ENCODE data around the gene C5orf24.

Gene C5orf24

DNA sequence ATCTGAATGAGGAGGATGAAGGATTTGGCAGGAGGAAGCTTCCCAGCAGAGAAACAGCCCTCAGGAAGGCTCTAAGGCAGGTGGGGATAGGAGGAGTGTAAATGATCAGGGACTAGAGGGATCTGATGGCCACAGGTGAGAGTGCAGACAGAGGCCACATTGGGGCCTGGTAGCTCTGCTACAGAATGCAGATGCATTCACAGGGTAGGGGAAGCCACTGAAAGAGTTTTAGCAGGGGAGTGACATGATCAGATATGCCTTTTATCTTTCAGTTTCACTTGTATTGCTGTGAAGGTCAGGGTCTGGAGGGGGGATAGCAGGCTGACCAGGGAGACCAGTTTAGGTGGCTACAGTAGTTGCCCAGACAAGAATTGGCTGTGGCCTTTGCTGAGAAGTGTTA is 31.4 kb downstream of the C5orf24 start:
- Histone ChIP-seq H3K36me3 (ENCODE audit: control insufficient read depth in 2 of 2, insufficient read depth in 1 of 2, low read length in 2 of 2) (peaks cover 0 to 13% of the 10 kb centered on the region in 2 experiments; a peak in 1 of 3 replicates), H3K27ac (ENCODE audit: extremely low read depth, low read depth, low read length) (no peak overlapping the region), H3K4me3 (ENCODE audit: low read depth, low read length) (no peak overlapping the region), H3K9me3 (ENCODE audit: control insufficient read depth, insufficient read depth, low read depth, low read length) (no peaks in the 10 kb centered on the region), H3K4me1 (ENCODE audit: control insufficient read depth, insufficient read depth, low read length) (no peaks in the 10 kb centered on the region; the same call in 1 of the 2 replicates)
- ChIA-PET POLR2A (no interaction called here), CTCF (interaction anchor here (1.2 kb wide), 1 partner anchor 27 kb away, joined by 4 read pairs; the partner anchor contains the start of gene PCBD2)
- TF ChIP-seq, protein P1, sequence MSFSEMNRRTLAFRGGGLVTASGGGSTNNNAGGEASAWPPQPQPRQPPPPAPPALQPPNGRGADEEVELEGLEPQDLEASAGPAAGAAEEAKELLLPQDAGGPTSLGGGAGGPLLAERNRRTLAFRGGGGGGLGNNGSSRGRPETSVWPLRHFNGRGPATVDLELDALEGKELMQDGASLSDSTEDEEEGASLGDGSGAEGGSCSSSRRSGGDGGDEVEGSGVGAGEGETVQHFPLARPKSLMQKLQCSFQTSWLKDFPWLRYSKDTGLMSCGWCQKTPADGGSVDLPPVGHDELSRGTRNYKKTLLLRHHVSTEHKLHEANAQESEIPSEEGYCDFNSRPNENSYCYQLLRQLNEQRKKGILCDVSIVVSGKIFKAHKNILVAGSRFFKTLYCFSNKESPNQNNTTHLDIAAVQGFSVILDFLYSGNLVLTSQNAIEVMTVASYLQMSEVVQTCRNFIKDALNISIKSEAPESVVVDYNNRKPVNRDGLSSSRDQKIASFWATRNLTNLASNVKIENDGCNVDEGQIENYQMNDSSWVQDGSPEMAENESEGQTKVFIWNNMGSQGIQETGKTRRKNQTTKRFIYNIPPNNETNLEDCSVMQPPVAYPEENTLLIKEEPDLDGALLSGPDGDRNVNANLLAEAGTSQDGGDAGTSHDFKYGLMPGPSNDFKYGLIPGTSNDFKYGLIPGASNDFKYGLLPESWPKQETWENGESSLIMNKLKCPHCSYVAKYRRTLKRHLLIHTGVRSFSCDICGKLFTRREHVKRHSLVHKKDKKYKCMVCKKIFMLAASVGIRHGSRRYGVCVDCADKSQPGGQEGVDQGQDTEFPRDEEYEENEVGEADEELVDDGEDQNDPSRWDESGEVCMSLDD (tag by site-specific recombination; IDR thresholded peaks at IDR 0.05): no peak
- TF ChIP-seq ZNF707 (tag by site-specific recombination; IDR thresholded peaks at IDR 0.05) (no peak), SCRT1 (tag by site-specific recombination; IDR thresholded peaks at IDR 0.05; ENCODE audit: borderline replicate concordance) (0 out of 2 replicates have a peak, but pooled peaks have one; percentile 64), ZNF544 (tag by site-specific recombination; IDR thresholded peaks at IDR 0.05) (0 out of 2 replicates have a peak, but pooled peaks have one; percentile 8), ZNF140 (tag by site-specific recombination; IDR thresholded peaks at IDR 0.05) (no peak)
- TF ChIP-seq, protein P2, sequence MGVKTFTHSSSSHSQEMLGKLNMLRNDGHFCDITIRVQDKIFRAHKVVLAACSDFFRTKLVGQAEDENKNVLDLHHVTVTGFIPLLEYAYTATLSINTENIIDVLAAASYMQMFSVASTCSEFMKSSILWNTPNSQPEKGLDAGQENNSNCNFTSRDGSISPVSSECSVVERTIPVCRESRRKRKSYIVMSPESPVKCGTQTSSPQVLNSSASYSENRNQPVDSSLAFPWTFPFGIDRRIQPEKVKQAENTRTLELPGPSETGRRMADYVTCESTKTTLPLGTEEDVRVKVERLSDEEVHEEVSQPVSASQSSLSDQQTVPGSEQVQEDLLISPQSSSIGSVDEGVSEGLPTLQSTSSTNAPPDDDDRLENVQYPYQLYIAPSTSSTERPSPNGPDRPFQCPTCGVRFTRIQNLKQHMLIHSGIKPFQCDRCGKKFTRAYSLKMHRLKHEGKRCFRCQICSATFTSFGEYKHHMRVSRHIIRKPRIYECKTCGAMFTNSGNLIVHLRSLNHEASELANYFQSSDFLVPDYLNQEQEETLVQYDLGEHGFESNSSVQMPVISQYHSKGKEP (tag by site-specific recombination; IDR thresholded peaks at IDR 0.05): no peak

DNA sequence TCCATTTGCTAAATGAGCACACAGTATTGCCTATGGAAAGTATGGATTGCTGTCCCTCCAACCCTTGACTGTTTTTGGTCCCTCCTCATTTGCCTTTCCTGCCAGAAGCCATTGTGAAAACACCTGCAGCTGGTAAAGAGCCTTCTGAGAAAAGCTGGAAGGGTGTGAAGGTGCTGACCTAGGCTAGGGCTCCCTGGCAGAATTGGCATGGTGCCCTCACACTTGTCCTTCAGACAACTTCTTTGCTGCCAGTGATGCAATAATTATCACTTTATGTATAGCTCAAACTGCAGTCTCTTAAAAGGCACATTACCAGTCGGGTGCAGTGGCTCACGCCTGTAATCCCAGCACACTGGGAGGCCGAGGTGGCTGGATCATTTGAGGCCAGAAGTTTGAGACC is 32.6 kb downstream of the C5orf24 start:
- CTCF ChIA-PET: interaction anchor here (0.6 to 1.7 kb wide), 3 partner anchors 26 to 338 kb away, joined by 3 to 4 read pairs (median 4); no protein-coding TSS in a partner anchor

More for the DNA sequence above, 32.6 kb downstream of the C5orf24 start:
- peaks cover 0 to 13% of the 10 kb centered on the region in 2 experiments; a peak in 1 of 3 replicates for H3K36me3 ChIP-seq (ENCODE audit: control insufficient read depth in 2 of 2, insufficient read depth in 1 of 2, low read length in 2 of 2)
- TF ChIP-seq, protein P3, sequence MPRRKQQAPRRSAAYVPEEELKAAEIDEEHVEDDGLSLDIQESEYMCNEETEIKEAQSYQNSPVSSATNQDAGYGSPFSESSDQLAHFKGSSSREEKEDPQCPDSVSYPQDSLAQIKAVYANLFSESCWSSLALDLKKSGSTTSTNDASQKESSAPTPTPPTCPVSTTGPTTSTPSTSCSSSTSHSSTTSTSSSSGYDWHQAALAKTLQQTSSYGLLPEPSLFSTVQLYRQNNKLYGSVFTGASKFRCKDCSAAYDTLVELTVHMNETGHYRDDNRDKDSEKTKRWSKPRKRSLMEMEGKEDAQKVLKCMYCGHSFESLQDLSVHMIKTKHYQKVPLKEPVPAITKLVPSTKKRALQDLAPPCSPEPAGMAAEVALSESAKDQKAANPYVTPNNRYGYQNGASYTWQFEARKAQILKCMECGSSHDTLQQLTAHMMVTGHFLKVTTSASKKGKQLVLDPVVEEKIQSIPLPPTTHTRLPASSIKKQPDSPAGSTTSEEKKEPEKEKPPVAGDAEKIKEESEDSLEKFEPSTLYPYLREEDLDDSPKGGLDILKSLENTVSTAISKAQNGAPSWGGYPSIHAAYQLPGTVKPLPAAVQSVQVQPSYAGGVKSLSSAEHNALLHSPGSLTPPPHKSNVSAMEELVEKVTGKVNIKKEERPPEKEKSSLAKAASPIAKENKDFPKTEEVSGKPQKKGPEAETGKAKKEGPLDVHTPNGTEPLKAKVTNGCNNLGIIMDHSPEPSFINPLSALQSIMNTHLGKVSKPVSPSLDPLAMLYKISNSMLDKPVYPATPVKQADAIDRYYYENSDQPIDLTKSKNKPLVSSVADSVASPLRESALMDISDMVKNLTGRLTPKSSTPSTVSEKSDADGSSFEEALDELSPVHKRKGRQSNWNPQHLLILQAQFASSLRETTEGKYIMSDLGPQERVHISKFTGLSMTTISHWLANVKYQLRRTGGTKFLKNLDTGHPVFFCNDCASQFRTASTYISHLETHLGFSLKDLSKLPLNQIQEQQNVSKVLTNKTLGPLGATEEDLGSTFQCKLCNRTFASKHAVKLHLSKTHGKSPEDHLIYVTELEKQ (tag by site-specific recombination; IDR thresholded peaks at IDR 0.05; ENCODE audit: borderline replicate concordance): no peak
- no peak for TF ChIP-seq ZNF350 (tag by site-specific recombination; IDR thresholded peaks at IDR 0.05)
- TF ChIP-seq FEZF1 (tag by site-specific recombination; IDR thresholded peaks at IDR 0.05): no peak
- TF ChIP-seq ZNF274 (IDR thresholded peaks at IDR 0.05; ENCODE audit: low read length): no peak
- no peak for TF ChIP-seq ZNF274 (tag by site-specific recombination; IDR thresholded peaks at IDR 0.05; ENCODE audit: borderline replicate concordance)
- no peak for TF ChIP-seq ZNF660 (tag by site-specific recombination; IDR thresholded peaks at IDR 0.05)
- no peak for TF ChIP-seq ZNF654 (tag by site-specific recombination; IDR thresholded peaks at IDR 0.05; ENCODE audit: low read depth)
- TF ChIP-seq ZNF132 (tag by site-specific recombination; IDR thresholded peaks at IDR 0.05; ENCODE audit: borderline replicate concordance): no peak
- TF ChIP-seq, protein P4, sequence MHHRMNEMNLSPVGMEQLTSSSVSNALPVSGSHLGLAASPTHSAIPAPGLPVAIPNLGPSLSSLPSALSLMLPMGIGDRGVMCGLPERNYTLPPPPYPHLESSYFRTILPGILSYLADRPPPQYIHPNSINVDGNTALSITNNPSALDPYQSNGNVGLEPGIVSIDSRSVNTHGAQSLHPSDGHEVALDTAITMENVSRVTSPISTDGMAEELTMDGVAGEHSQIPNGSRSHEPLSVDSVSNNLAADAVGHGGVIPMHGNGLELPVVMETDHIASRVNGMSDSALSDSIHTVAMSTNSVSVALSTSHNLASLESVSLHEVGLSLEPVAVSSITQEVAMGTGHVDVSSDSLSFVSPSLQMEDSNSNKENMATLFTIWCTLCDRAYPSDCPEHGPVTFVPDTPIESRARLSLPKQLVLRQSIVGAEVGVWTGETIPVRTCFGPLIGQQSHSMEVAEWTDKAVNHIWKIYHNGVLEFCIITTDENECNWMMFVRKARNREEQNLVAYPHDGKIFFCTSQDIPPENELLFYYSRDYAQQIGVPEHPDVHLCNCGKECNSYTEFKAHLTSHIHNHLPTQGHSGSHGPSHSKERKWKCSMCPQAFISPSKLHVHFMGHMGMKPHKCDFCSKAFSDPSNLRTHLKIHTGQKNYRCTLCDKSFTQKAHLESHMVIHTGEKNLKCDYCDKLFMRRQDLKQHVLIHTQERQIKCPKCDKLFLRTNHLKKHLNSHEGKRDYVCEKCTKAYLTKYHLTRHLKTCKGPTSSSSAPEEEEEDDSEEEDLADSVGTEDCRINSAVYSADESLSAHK (tag by site-specific recombination; IDR thresholded peaks at IDR 0.05): no peak
- TF ChIP-seq SP2 (tag by site-specific recombination; IDR thresholded peaks at IDR 0.05): no peak
- TF ChIP-seq KLF10 (tag by site-specific recombination; IDR thresholded peaks at IDR 0.05): no peak
- no peak for TF ChIP-seq ZNF664 (tag by site-specific recombination; IDR thresholded peaks at IDR 0.05)
- TF ChIP-seq ZNF843 (tag by site-specific recombination; IDR thresholded peaks at IDR 0.05): no peak
- no peak for TF ChIP-seq SETDB1 (IDR thresholded peaks at IDR 0.05; ENCODE audit: insufficient read length, low read length)
- no peak for TF ChIP-seq ZNF426 (tag by site-specific recombination; IDR thresholded peaks at IDR 0.05)
- no peak for TF ChIP-seq ZNF549 (tag by site-specific recombination; IDR thresholded peaks at IDR 0.05)
- TF ChIP-seq ZNF394 (tag by site-specific recombination; IDR thresholded peaks at IDR 0.05; ENCODE audit: borderline replicate concordance): no peak
- no peak for TF ChIP-seq ZNF707 (tag by site-specific recombination; IDR thresholded peaks at IDR 0.05)
- H3K4me3 ChIP-seq (ENCODE audit: low read depth, low read length): no peak overlapping the region
- no peaks in the 10 kb centered on the region; the same call in 1 of the 2 replicates for H3K4me1 ChIP-seq (ENCODE audit: control insufficient read depth, insufficient read depth, low read length)
- H3K9me3 ChIP-seq (ENCODE audit: control insufficient read depth, insufficient read depth, low read depth, low read length): no peaks in the 10 kb centered on the region
- no peak overlapping the region for H3K27ac ChIP-seq (ENCODE audit: extremely low read depth, low read depth, low read length)
- POLR2A ChIA-PET: no interaction called here
